ENCODE results near the gene LUM. TPM values are rescaled to one million over a fixed set of nuclear protein-coding genes. Genes with fewer than 3 reads are reported as not detected.

The LUM gene
- polyA plus RNA-seq, 3 donors = not detected

- Histone ChIP-seq H3K9ac (ENCODE audit: insufficient read depth, low read length, poor library complexity, severe bottlenecking) (no peak overlapping the region), H3K36me3 (replicated peaks in 1 of 2; ENCODE audit: control insufficient read depth in 1 of 2, insufficient read depth in 2 of 2, low read length in 2 of 2) (no peaks in the 10 kb centered on the region), H3K27me3 (ENCODE audit: control insufficient read depth in 2 of 2, insufficient read depth in 2 of 2, low read length in 2 of 2) (no peaks in the 10 kb centered on the region), H3K4me2 (replicated peaks; ENCODE audit: extremely low read depth, low read length, poor library complexity, severe bottlenecking) (no peak overlapping the region), H2AFZ (ENCODE audit: insufficient read depth, low read depth, low read length, poor library complexity, severe bottlenecking) (no peak overlapping the region), H3K9me3 (replicated peaks in 1 of 2; ENCODE audit: control insufficient read depth in 1 of 2, insufficient read depth in 1 of 2, low read length in 2 of 2) (no peaks in the 10 kb centered on the region), H3K4me1 (ENCODE audit: control insufficient read depth in 1 of 2, insufficient read depth in 2 of 2, low read length in 2 of 2) (no peaks in the 10 kb centered on the region), H3K27ac (ENCODE audit: low read depth in 1 of 2, low read length in 2 of 2) (no peak overlapping the region), H3K4me3 (replicated peaks in 1 of 3; ENCODE audit: low read depth in 2 of 3, low read length in 3 of 3) (no peak overlapping the region), H3K79me2 (ENCODE audit: insufficient read depth, low read length) (no peaks in the 10 kb centered on the region), H4K20me1 (ENCODE audit: insufficient read depth, low read length) (no peaks in the 10 kb centered on the region)
- H3K9me3 Mint-ChIP-seq = no peaks in the 10 kb centered on the region
- no peaks in the 10 kb centered on the region for H3K27me3 Mint-ChIP-seq (ENCODE audit: low read depth in 3 of 3)
- no peaks in the 10 kb centered on the region for H3K4me1 Mint-ChIP-seq
- no peaks in the 10 kb centered on the region for H3K36me3 Mint-ChIP-seq
- TF ChIP-seq, protein P1, sequence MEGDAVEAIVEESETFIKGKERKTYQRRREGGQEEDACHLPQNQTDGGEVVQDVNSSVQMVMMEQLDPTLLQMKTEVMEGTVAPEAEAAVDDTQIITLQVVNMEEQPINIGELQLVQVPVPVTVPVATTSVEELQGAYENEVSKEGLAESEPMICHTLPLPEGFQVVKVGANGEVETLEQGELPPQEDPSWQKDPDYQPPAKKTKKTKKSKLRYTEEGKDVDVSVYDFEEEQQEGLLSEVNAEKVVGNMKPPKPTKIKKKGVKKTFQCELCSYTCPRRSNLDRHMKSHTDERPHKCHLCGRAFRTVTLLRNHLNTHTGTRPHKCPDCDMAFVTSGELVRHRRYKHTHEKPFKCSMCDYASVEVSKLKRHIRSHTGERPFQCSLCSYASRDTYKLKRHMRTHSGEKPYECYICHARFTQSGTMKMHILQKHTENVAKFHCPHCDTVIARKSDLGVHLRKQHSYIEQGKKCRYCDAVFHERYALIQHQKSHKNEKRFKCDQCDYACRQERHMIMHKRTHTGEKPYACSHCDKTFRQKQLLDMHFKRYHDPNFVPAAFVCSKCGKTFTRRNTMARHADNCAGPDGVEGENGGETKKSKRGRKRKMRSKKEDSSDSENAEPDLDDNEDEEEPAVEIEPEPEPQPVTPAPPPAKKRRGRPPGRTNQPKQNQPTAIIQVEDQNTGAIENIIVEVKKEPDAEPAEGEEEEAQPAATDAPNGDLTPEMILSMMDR (IDR thresholded peaks at IDR 0.05) = no peak
- no peak overlapping the region for H3K27ac Mint-ChIP-seq
- no peak for DNase-seq
- no CpG with 5 or more reads among the region's 1 CpG for WGBS (ENCODE audit: insufficient coverage)
- intact Hi-C loops (cut with micrococcal nuclease) = no loop called here
- H3K4me3 Mint-ChIP-seq = no peak overlapping the region
These were observed 50.2 kb downstream of the LUM start for GRCh38 chr12:91061091-91061490.

DNA sequence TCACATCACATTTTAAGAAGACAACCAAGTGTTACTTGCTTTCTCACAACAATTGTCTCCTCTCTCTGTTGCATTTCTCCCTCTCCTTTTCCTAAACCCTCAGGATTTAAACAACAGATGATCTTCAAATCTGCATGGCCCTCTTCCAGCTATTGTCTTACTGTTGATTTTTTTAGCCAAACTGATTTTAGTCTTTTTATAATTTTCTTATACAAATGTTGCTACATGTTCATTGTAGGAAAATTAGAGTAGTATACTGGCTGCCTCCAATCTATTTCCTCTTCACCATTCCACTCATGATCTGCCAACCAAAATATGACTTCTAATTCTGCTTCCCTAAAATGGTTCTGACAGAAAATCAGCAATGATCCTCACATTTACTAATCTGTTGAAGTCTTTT is 52.1 kb downstream of the LUM start:
- H3K4me2 ChIP-seq (replicated peaks; ENCODE audit: extremely low read depth, low read length, poor library complexity, severe bottlenecking) = no peak overlapping the region
- H3K27me3 Mint-ChIP-seq (ENCODE audit: low read depth in 3 of 3) = no peaks in the 10 kb centered on the region
- no peaks in the 10 kb centered on the region for H4K20me1 ChIP-seq (ENCODE audit: insufficient read depth, low read length)
- no peaks in the 10 kb centered on the region for H3K36me3 Mint-ChIP-seq
- no peak overlapping the region for H3K4me3 Mint-ChIP-seq
- H3K4me1 ChIP-seq (ENCODE audit: control insufficient read depth in 1 of 2, insufficient read depth in 2 of 2, low read length in 2 of 2) = no peaks in the 10 kb centered on the region
- no peaks in the 10 kb centered on the region for H3K9me3 Mint-ChIP-seq
- H3K9me3 ChIP-seq (replicated peaks in 1 of 2; ENCODE audit: control insufficient read depth in 1 of 2, insufficient read depth in 1 of 2, low read length in 2 of 2) = no peaks in the 10 kb centered on the region
- no peaks in the 10 kb centered on the region for H3K36me3 ChIP-seq (replicated peaks in 1 of 2; ENCODE audit: control insufficient read depth in 1 of 2, insufficient read depth in 2 of 2, low read length in 2 of 2)
- H3K4me3 ChIP-seq (replicated peaks in 1 of 3; ENCODE audit: low read depth in 2 of 3, low read length in 3 of 3) = no peak overlapping the region
- intact Hi-C loops (cut with micrococcal nuclease) = no loop called here
- H3K27ac ChIP-seq (ENCODE audit: low read depth in 1 of 2, low read length in 2 of 2) = no peak overlapping the region
- no peak overlapping the region for H2AFZ ChIP-seq (ENCODE audit: insufficient read depth, low read depth, low read length, poor library complexity, severe bottlenecking)
- no peak for DNase-seq
- no peaks in the 10 kb centered on the region for H3K27me3 ChIP-seq (ENCODE audit: control insufficient read depth in 2 of 2, insufficient read depth in 2 of 2, low read length in 2 of 2)
- H3K4me1 Mint-ChIP-seq = no peaks in the 10 kb centered on the region
- no peaks in the 10 kb centered on the region for H3K79me2 ChIP-seq (ENCODE audit: insufficient read depth, low read length)
- H3K9ac ChIP-seq (ENCODE audit: insufficient read depth, low read length, poor library complexity, severe bottlenecking) = no peak overlapping the region
- H3K27ac Mint-ChIP-seq = no peak overlapping the region
- TF ChIP-seq, protein P1 (IDR thresholded peaks at IDR 0.05) = no peak
